ENCODE measurements around the gene AVL9. TPM values are rescaled to one million over a fixed set of nuclear protein-coding genes. Genes with fewer than 3 reads are reported as not detected.
A peak's percentile ranks its signal among the peaks of the same experiment; 100 is the strongest.

Gene AVL9
- total RNA-seq, 2 experiments from 2014 or later, result 29.6 to 38.0 TPM

DNA sequence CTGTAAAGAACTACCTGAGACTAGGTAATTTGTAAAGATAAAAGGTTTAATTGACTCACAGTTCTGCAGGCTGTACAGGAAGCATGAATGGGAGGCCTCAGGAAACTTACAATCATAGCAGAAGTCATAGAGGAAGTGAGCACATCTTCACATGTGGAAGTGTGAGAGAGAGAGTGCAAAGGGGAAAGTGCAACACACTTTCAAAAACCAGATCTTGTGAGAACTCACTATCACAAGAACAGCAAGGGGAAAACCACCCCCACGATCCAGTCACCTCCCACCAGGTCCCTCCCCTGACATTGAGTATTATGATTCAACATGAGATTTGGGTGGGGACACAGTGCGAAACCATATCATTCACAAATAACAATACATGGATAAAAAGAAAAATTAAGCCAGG is 24.5 kb downstream of the AVL9 start:
- Mint-ChIP-seq H3K27ac (peak overlapping the region; percentile 81), H3K4me3 (no peak overlapping the region), H3K9me3 (peaks cover 21% of the 10 kb centered on the region), H3K36me3 (ENCODE audit: low read depth) (peaks cover 38% of the 10 kb centered on the region), H3K4me1 (ENCODE audit: low read depth) (peaks cover 49% of the 10 kb centered on the region), H3K27me3 (ENCODE audit: low read depth) (no peaks in the 10 kb centered on the region)
- DNase-seq, result peak; percentile 51
- intact Hi-C loops (cut with micrococcal nuclease), result no loop called here
- CTCF ChIA-PET, result no interaction called here

DNA sequence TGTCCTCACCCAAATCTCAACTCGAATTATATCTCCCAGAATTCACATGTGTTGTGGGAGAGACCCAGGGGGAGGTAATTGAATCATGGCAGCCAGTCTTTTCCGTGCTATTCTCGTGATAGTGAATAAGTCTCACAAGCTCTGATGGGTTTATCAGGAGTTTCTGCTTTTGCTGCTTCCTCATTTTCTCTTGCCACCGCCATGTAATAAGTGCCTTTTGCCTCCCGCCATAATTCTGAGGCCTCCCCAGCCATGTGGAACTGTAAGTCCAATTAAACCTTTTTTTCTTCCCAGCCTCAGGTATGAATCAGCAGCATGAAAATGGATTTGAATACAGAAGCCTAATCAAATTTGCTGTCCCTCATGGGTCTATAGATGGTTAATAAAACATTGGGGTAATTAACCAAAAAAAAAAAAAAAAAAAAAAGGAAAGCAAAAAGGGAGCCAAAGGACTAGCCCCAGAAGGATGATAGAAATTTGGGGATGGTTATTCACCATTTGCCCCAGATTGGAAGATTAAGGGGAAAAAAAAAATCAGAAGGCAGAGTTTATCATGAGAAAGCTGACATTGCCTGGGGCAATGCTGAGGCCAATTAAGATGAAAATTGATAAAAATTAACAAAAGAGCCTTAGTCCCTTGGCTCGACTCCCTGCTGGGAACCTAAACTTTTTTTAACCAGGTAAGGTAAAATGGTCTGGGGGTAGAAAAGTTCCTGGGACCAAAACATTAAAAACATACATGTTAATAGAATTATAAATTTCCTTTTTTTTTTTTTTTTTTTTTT is 27.6 kb downstream of the AVL9 start:
- no peak overlapping the region for H3K27ac Mint-ChIP-seq
- no peak for DNase-seq
- H3K27me3 Mint-ChIP-seq (ENCODE audit: low read depth), result no peaks in the 10 kb centered on the region
- intact Hi-C loops (cut with micrococcal nuclease), result no loop called here
- H3K36me3 Mint-ChIP-seq (ENCODE audit: low read depth), result peaks cover 30% of the 10 kb centered on the region
- H3K4me1 Mint-ChIP-seq (ENCODE audit: low read depth), result peaks cover 30% of the 10 kb centered on the region
- CTCF ChIA-PET, result no interaction called here
- peaks cover 14% of the 10 kb centered on the region for H3K9me3 Mint-ChIP-seq
- no peak overlapping the region for H3K4me3 Mint-ChIP-seq

DNA sequence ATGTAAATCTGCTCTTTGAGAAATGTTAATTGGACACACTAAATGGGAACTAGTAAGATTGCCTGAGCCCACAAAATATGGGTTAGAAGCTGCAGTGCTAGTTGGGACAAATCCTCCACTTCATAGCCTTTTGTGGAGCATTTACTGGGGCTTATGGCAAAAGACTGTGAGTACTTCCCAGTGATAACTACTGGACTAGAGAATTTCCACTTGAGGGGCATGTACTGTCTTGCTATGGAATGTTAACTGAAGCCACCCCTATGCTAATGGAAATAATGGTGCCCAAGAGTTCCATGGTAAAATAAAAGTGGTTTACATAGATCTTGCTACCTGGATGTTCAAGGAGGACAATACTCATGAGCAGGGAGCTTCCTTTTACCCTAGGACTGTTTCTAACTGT is 29.3 kb downstream of the AVL9 start:
- intact Hi-C loops (cut with micrococcal nuclease), result no loop called here
- H3K9me3 Mint-ChIP-seq, result peaks cover 11% of the 10 kb centered on the region
- H3K27ac Mint-ChIP-seq, result no peak overlapping the region
- H3K4me3 Mint-ChIP-seq, result no peak overlapping the region
- no peak for DNase-seq
- H3K27me3 Mint-ChIP-seq (ENCODE audit: low read depth), result no peaks in the 10 kb centered on the region
- peaks cover 30% of the 10 kb centered on the region for H3K36me3 Mint-ChIP-seq (ENCODE audit: low read depth)
- H3K4me1 Mint-ChIP-seq (ENCODE audit: low read depth), result peaks cover 26% of the 10 kb centered on the region
- CTCF ChIA-PET, result interaction anchor here (1.0 kb wide), 1 partner anchor 322 kb away, joined by 3 read pairs; no protein-coding TSS in a partner anchor

DNA sequence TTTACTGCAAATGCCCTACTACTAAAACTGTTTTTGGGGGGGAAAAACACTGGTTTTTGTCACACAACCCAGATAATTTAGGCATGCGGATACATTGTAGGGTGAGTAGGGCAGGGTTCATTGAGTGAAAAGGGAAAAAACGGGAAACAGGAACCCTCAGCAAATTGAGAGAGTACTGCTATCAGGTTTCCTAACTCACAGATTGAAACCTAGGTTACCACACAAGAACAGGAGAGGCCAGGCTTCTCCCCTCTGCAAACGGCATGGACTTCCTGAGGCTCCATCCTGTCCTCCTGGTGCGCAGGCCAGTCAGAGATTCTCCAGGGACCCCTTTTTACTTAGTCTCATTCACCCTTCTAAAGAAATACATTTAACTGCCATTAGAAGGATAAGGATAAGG is 30.6 kb downstream of the AVL9 start:
- H3K36me3 Mint-ChIP-seq (ENCODE audit: low read depth), result peaks cover 19% of the 10 kb centered on the region
- DNase-seq, result no peak
- H3K27me3 Mint-ChIP-seq (ENCODE audit: low read depth), result no peaks in the 10 kb centered on the region
- H3K9me3 Mint-ChIP-seq, result peaks cover 3% of the 10 kb centered on the region
- no peak overlapping the region for H3K27ac Mint-ChIP-seq
- no peak overlapping the region for H3K4me3 Mint-ChIP-seq
- H3K4me1 Mint-ChIP-seq (ENCODE audit: low read depth), result peaks cover 19% of the 10 kb centered on the region
- CTCF ChIA-PET, result no interaction called here
- intact Hi-C loops (cut with micrococcal nuclease), result no loop called here

DNA sequence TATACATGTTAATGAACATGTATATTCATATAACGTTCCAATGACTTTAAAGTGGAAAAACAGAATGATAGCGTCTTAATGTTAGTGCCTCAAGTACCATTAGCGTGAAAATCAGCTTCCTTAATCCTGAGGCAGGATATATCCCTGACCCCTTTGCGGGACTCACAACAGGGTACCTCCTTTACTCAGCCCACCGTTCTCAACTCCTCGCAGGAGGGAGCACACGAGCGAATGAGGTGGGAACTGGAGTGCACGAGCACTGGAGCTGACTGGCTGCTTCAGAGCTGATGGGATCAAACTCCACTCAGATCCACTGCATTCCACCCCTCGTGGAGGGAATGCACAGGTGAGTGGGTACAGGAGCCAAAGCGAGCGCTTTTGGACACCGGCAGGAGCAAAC is 36.1 kb downstream of the AVL9 start:
- Mint-ChIP-seq H3K9me3 (no peaks in the 10 kb centered on the region), H3K4me3 (no peak overlapping the region), H3K4me1 (ENCODE audit: low read depth) (peaks cover 30% of the 10 kb centered on the region), H3K36me3 (ENCODE audit: low read depth) (peaks cover 9% of the 10 kb centered on the region), H3K27me3 (ENCODE audit: low read depth) (no peaks in the 10 kb centered on the region), H3K27ac (no peak overlapping the region)
- CTCF ChIA-PET, result interaction anchor here (1.0 kb wide), 1 partner anchor 13 kb away, joined by 3 read pairs; no protein-coding TSS in a partner anchor
- intact Hi-C loops (cut with micrococcal nuclease), result no loop called here
- DNase-seq, result no peak

DNA sequence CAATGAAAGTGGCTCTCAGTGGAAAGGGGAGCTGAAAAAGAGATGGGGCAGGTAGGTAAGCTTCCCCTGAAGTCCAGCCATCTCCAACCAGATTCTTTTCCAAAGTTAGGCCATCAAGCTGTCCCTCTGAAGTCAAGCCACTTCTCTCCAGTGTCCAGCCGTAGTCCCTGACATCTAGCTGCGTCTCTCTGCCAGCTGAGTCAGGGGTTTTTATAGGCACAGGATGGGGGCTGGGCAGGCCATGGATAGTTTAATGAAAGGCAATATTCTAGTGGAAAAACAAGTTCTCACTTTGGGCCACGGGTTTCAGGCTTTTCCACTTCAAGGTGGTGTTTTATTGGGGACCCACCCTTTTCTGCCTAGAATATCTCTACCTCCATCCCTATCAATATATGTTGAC is 36.8 kb downstream of the AVL9 start:
- H3K27me3 Mint-ChIP-seq (ENCODE audit: low read depth), result no peaks in the 10 kb centered on the region
- CTCF ChIA-PET, result interaction anchor here (1.0 kb wide), 1 partner anchor 13 kb away, joined by 3 read pairs; no protein-coding TSS in a partner anchor
- no peak overlapping the region for H3K27ac Mint-ChIP-seq
- intact Hi-C loops (cut with micrococcal nuclease), result no loop called here
- peaks cover 29% of the 10 kb centered on the region for H3K4me1 Mint-ChIP-seq (ENCODE audit: low read depth)
- H3K9me3 Mint-ChIP-seq, result no peaks in the 10 kb centered on the region
- H3K4me3 Mint-ChIP-seq, result no peak overlapping the region
- H3K36me3 Mint-ChIP-seq (ENCODE audit: low read depth), result peaks cover 9% of the 10 kb centered on the region
- no peak for DNase-seq

DNA sequence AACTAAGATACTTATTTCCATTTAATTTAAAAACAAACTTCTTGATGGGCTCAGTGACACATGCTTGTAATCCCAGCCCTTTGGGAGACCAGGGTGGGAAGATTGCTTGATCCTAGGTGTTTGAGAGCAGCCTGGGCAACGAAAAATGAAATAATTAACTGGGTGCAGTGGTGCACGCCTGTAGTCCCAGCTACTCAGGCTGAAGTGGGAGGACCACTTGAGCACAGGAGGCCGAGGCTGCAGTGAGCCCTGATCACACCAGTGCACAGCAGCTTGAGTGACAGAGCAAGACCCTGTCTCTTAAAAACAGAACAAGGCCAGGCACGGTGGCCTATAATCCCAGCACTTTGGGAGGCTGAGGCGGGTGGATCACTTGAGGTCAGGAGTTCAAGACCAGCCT is 37.4 kb downstream of the AVL9 start:
- Mint-ChIP-seq H3K4me1 (ENCODE audit: low read depth) (peaks cover 28% of the 10 kb centered on the region), H3K9me3 (no peaks in the 10 kb centered on the region), H3K27me3 (ENCODE audit: low read depth) (no peaks in the 10 kb centered on the region), H3K4me3 (no peak overlapping the region), H3K36me3 (ENCODE audit: low read depth) (peaks cover 9% of the 10 kb centered on the region), H3K27ac (no peak overlapping the region)
- CTCF ChIA-PET, result no interaction called here
- no peak for DNase-seq
- intact Hi-C loops (cut with micrococcal nuclease), result no loop called here

DNA sequence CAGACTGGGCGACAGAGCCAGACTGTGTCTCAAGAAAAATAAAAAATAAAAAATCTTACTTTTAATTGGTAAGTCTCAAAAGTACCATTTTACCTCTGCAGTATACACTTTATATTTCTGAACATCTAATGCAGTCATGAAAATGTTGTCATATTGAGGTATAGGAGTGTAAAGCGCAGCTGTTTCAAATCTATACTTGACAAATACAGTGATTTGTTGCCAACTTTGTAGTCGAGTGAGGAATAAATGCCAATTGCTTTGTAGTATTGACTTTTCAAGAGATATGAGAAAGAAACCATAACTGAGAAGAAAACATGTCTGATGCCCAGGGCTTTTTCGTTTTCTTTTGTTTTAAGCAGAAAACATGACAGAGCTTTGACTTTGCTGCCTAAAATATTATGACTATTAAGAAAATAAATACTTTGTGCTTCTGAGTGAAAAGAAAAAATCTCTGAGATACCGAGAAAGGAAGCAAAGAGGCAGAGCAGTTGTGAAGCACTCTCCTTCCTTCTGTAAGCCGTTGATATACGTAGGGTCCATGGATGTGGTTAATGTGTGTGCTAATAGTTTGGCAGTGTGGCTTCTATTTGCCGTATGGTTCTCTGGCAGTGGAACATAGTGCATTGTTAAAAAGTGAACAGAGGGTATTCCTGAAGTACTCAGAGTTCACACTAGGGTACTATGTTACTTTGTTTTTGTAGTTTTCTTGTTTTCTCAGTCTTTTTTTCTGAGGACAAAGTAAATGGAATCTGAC is 38.2 kb downstream of the AVL9 start:
- Mint-ChIP-seq H3K4me1 (ENCODE audit: low read depth) (peaks cover 29% of the 10 kb centered on the region), H3K36me3 (ENCODE audit: low read depth) (peaks cover 9% of the 10 kb centered on the region), H3K27ac (no peak overlapping the region), H3K27me3 (ENCODE audit: low read depth) (no peaks in the 10 kb centered on the region), H3K9me3 (no peaks in the 10 kb centered on the region), H3K4me3 (no peak overlapping the region)
- intact Hi-C loops (cut with micrococcal nuclease), result no loop called here
- CTCF ChIA-PET, result interaction anchor here (0.5 kb wide), 1 partner anchor 322 kb away, joined by 4 read pairs; no protein-coding TSS in a partner anchor
- no peak for DNase-seq

DNA sequence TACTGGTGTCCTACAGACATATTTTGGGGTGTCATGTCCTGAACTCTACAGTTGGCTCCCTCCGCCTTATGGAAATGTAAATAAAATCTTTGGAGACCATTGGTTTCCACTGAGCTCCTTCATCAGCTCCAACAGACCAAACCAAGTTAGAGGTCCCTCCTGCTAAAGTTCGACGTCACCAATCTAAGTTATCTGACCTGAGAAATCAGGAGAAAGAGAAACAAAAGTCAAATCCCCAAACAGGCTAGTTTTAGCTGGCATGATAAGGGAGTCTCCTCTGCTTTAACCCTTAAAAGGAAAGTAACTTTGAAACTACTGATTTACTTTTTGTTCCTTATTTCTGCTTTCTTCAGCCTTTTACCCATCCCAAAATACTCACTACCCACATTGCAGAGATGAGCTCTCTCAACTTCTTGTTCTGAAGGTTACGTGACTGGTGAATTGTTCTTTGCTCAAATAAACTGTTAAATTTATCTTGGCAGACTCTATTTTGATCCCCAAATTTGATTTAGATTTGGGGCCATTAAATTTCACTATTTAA is 39.9 kb downstream of the AVL9 start:
- no peak for DNase-seq
- peaks cover 9% of the 10 kb centered on the region for H3K36me3 Mint-ChIP-seq (ENCODE audit: low read depth)
- CTCF ChIA-PET, result interaction anchor here (1.0 kb wide), 1 partner anchor 11 kb away, joined by 3 read pairs; no protein-coding TSS in a partner anchor
- H3K27me3 Mint-ChIP-seq (ENCODE audit: low read depth), result no peaks in the 10 kb centered on the region
- no peak overlapping the region for H3K4me3 Mint-ChIP-seq
- no peaks in the 10 kb centered on the region for H3K9me3 Mint-ChIP-seq
- intact Hi-C loops (cut with micrococcal nuclease), result no loop called here
- H3K27ac Mint-ChIP-seq, result no peak overlapping the region
- peaks cover 38% of the 10 kb centered on the region for H3K4me1 Mint-ChIP-seq (ENCODE audit: low read depth)

DNA sequence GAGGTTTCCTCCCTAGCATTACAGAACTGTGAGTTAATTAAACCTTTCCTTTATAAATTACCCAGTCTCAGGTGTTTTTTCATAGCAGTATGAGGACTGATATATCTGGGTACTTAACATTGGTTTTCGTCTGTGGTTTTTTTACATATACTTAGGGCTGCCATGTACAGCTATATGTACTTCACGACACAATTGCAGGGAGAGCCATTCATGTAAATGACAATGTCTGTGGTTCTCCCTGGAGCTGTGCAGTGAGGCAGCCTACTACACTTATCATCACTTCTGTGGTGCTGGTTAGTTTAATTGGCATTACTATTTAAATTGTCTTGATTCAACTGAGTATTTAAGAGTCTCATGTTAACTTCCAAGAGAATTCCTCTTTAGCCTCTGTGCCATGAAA is 40.7 kb downstream of the AVL9 start:
- no peak for DNase-seq
- Mint-ChIP-seq H3K4me1 (ENCODE audit: low read depth) (peaks cover 39% of the 10 kb centered on the region), H3K4me3 (no peak overlapping the region), H3K27me3 (ENCODE audit: low read depth) (no peaks in the 10 kb centered on the region), H3K27ac (no peak overlapping the region), H3K36me3 (ENCODE audit: low read depth) (peaks cover 9% of the 10 kb centered on the region), H3K9me3 (no peaks in the 10 kb centered on the region)
- intact Hi-C loops (cut with micrococcal nuclease), result no loop called here
- CTCF ChIA-PET, result no interaction called here

DNA sequence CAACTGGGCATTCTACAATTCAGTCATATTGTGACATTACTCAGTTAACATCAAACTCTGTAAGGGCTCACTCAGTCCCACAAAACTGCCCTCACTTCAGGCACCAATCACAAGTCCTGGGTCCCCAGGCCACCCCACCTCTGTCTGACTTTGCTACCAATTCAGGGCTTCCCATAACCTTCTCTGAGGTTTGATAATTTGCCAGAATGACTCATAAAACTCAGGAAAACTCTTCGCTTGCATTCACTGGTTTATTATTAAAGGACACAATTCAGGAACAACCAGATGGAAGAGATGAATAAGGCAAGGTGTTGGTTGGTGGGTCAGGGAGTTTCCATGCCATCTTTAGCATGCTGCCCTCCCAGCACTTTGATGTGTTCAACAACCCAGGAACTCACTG is 41.3 kb downstream of the AVL9 start:
- CTCF ChIA-PET, result no interaction called here
- Mint-ChIP-seq H3K4me3 (no peak overlapping the region), H3K4me1 (ENCODE audit: low read depth) (peaks cover 39% of the 10 kb centered on the region), H3K27me3 (ENCODE audit: low read depth) (no peaks in the 10 kb centered on the region), H3K36me3 (ENCODE audit: low read depth) (peaks cover 9% of the 10 kb centered on the region), H3K27ac (no peak overlapping the region), H3K9me3 (no peaks in the 10 kb centered on the region)
- intact Hi-C loops (cut with micrococcal nuclease), result no loop called here
- DNase-seq, result no peak

DNA sequence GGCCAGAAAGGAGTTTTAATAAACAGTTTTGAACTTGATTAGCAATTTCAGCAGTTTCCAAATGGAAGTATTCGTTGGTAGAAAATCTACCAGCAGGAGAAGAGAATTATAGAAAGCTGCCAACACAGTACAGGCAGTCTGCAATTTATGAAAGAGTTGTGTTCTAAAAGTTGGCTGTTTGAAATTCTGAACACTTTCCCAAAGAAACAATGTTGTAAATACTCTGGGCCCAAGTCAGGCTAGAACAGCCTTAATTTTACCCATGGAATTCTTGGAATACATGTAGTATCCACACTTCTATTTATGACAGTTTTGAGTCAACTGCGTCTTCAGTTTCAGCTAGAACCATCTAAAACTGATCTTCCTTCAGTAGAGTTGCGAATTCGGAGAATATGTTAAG is 42.5 kb downstream of the AVL9 start:
- Mint-ChIP-seq H3K27ac (no peak overlapping the region), H3K4me3 (no peak overlapping the region), H3K4me1 (ENCODE audit: low read depth) (peaks cover 33% of the 10 kb centered on the region), H3K9me3 (no peaks in the 10 kb centered on the region), H3K27me3 (ENCODE audit: low read depth) (no peaks in the 10 kb centered on the region), H3K36me3 (ENCODE audit: low read depth) (peaks cover 4% of the 10 kb centered on the region)
- no peak for DNase-seq
- CTCF ChIA-PET, result no interaction called here
- intact Hi-C loops (cut with micrococcal nuclease), result no loop called here

Measured in activated naive CD4-positive, alpha-beta T cell treated with anti-CD3 and anti-CD28 coated beads for 36 hours (primary cell).